ENCODE measurements around the gene IFNA10. TPM values are rescaled to one million over a fixed set of nuclear protein-coding genes. Genes with fewer than 3 reads are reported as not detected.
"Not testable (repeated sequence)": the region's sequence is repeated elsewhere in the genome, so short reads cannot be mapped to it uniquely, and the experiment has no call there.

Gene IFNA10
- total RNA-seq, 1 donor = not detected

GRCh38 chr9:21210311-21210710 is 3.4 kb upstream of the IFNA10 start:
- DNase-seq (ENCODE audit: low read depth) = no peak
- H3K4me3 ChIP-seq (ENCODE audit: low read depth, low read length) = no peak overlapping the region
- no peak for TF ChIP-seq CTCF (IDR thresholded peaks at IDR 0.05; ENCODE audit: insufficient read depth, low read depth, low read length)

- no peak for TF ChIP-seq CTCF (IDR thresholded peaks at IDR 0.05; ENCODE audit: insufficient read depth, low read depth, low read length)
- no peak for DNase-seq (ENCODE audit: low read depth)
- H3K4me3 ChIP-seq (ENCODE audit: low read depth, low read length) = no peak overlapping the region
Observed at GRCh38 chr9:21205204-21205603, 1.7 kb downstream of the IFNA10 start.

GRCh38 chr9:21202105-21202504 is 4.8 kb downstream of the IFNA10 start, which contains the start of gene IFNA7:
TSS of gene IFNA7 (minus strand) at chr9:21202205. CDS start at chr9:21202165, 40 bp downstream.
- not testable (repeated sequence) for DNase-seq (ENCODE audit: low read depth); H3K4me3 ChIP-seq (ENCODE audit: low read depth, low read length)

GRCh38 chr9:21194867-21195776 is 11.8 kb downstream of the IFNA10 start:
- peak; percentile 3 for DNase-seq (ENCODE audit: low read depth)
- not testable (repeated sequence) for H3K4me3 ChIP-seq (ENCODE audit: low read depth, low read length)
- peak; percentile 50 for TF ChIP-seq CTCF (IDR thresholded peaks at IDR 0.05; ENCODE audit: insufficient read depth, low read depth, low read length)

GRCh38 chr9:21187487-21187886 is 19.5 kb downstream of the IFNA10 start, which contains the start of gene IFNA4:
TSS of gene IFNA4 (minus strand) at chr9:21187587. CDS start at chr9:21187531, 56 bp downstream.
- not testable (repeated sequence) for H3K4me3 ChIP-seq (ENCODE audit: low read depth, low read length); DNase-seq (ENCODE audit: low read depth)

- peak; percentile 7 for DNase-seq (ENCODE audit: low read depth)
- peak; percentile 56 for TF ChIP-seq CTCF (IDR thresholded peaks at IDR 0.05; ENCODE audit: insufficient read depth, low read depth, low read length)
- H3K4me3 ChIP-seq (ENCODE audit: low read depth, low read length) = not testable (repeated sequence)
Observed at GRCh38 chr9:21182810-21183736, 23.9 kb downstream of the IFNA10 start.

GRCh38 chr9:21174671-21175070 is 32.3 kb downstream of the IFNA10 start:
- no peak for DNase-seq (ENCODE audit: low read depth)
- no peak for TF ChIP-seq CTCF (IDR thresholded peaks at IDR 0.05; ENCODE audit: insufficient read depth, low read depth, low read length)

More at GRCh38 chr9:21174671-21175070, 32.3 kb downstream of the IFNA10 start:
- H3K4me3 ChIP-seq (ENCODE audit: low read depth, low read length) = no peak overlapping the region
